ENCODE results near the gene LSG1.

Gene LSG1

DNA sequence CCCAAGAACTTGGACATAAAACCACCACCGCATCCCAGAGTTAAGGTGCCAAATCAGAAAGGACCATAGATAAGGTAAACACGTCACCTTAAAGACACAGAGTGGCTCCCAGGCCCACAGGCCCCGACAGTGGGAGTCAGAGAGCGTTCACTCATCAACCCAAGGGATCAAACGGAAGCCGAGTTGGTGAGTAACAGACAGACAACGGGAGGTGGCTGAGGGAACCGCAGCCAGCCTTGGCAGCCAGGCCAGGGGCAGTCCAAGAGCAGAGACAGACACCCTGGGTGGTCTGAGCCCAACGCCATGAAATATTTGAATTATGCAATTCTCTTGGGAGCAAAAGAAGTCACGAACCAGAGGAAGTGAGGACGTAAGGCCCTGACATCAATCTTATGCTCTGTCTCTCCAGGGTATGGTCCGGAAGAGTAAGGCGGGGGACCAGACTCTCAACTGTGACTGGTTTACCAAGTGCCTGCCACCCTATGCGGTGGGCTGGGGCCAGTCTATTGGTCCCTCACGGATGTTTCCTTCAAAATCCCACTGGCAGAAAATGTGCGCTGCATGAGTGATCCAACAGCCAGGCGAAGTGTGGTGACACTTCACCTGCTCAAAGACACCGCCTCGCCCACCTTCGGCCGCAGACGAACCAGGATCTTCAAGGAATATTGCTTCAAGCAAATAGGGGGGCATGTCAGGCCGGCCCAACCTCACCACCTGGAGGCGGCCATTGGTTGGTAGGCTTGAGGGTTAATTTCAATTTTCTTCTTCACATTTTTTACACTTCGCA lies 73.0 kb downstream of the LSG1 start:
- Histone ChIP-seq H3K9me2 (ENCODE audit: low read depth, low read length) (no peaks in the 10 kb centered on the region), H4K20me1 (ENCODE audit: insufficient read depth, low read length) (no peaks in the 10 kb centered on the region), H3K4me2 (ENCODE audit: low read length) (no peak overlapping the region), H3F3A (ENCODE audit: insufficient read depth, low read length) (no peaks in the 10 kb centered on the region), H3K27me3 (ENCODE audit: insufficient read depth, low read length) (no peaks in the 10 kb centered on the region), H3K36me3 (ENCODE audit: insufficient read depth, low read length) (no peaks in the 10 kb centered on the region), H3K4me1 (ENCODE audit: insufficient read depth, low read length, severe bottlenecking) (peaks cover 4% of the 10 kb centered on the region), H3K9ac (ENCODE audit: low read length) (no peak overlapping the region), H3K4me3 (ENCODE audit: low read depth, low read length, poor library complexity, severe bottlenecking) (no peak overlapping the region), H3K79me2 (ENCODE audit: insufficient read depth, low read length) (no peaks in the 10 kb centered on the region), H3K9me3 (ENCODE audit: low read length) (no peaks in the 10 kb centered on the region), H2AFZ (ENCODE audit: low read length) (no peak overlapping the region), H3K27ac (ENCODE audit: low read depth, low read length, poor library complexity, severe bottlenecking) (no peak overlapping the region)
- TF ChIP-seq, protein P1, sequence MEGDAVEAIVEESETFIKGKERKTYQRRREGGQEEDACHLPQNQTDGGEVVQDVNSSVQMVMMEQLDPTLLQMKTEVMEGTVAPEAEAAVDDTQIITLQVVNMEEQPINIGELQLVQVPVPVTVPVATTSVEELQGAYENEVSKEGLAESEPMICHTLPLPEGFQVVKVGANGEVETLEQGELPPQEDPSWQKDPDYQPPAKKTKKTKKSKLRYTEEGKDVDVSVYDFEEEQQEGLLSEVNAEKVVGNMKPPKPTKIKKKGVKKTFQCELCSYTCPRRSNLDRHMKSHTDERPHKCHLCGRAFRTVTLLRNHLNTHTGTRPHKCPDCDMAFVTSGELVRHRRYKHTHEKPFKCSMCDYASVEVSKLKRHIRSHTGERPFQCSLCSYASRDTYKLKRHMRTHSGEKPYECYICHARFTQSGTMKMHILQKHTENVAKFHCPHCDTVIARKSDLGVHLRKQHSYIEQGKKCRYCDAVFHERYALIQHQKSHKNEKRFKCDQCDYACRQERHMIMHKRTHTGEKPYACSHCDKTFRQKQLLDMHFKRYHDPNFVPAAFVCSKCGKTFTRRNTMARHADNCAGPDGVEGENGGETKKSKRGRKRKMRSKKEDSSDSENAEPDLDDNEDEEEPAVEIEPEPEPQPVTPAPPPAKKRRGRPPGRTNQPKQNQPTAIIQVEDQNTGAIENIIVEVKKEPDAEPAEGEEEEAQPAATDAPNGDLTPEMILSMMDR (IDR thresholded peaks at IDR 0.05; ENCODE audit: low read length): no peak
- no peak for TF ChIP-seq EZH2 (IDR thresholded peaks at IDR 0.05; ENCODE audit: borderline replicate concordance, low read length)

DNA sequence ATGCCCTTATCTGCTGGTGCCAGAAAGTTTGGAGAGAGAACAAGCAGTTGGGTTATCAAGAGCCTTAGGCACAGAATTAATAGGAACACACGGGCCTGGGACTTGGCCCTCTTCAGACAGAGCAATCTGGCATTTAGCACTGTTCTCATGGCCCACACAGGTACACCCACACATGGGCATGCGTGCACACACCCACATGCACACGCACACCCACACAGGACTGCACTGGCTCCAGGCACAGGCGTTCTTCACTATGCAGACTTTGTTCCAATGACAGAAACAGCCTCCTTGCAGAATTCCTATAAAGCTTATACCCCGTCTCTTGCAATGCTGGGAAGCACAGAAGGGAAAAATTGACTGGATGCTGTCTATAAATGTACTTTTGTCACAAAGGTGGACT lies 75.1 kb downstream of the LSG1 start:
- H3K9me3 ChIP-seq (ENCODE audit: low read length): no peaks in the 10 kb centered on the region
- TF ChIP-seq, protein P1 (IDR thresholded peaks at IDR 0.05; ENCODE audit: low read length): no peak
- no peak for TF ChIP-seq EZH2 (IDR thresholded peaks at IDR 0.05; ENCODE audit: borderline replicate concordance, low read length)
- H3K4me1 ChIP-seq (ENCODE audit: insufficient read depth, low read length, severe bottlenecking): peaks cover 4% of the 10 kb centered on the region
- no peaks in the 10 kb centered on the region for H3K79me2 ChIP-seq (ENCODE audit: insufficient read depth, low read length)
- no peaks in the 10 kb centered on the region for H3K27me3 ChIP-seq (ENCODE audit: insufficient read depth, low read length)
- H3K4me2 ChIP-seq (ENCODE audit: low read length): no peak overlapping the region
- no peaks in the 10 kb centered on the region for H3F3A ChIP-seq (ENCODE audit: insufficient read depth, low read length)
- no peak overlapping the region for H3K4me3 ChIP-seq (ENCODE audit: low read depth, low read length, poor library complexity, severe bottlenecking)
- H3K9me2 ChIP-seq (ENCODE audit: low read depth, low read length): no peaks in the 10 kb centered on the region
- no peak overlapping the region for H3K27ac ChIP-seq (ENCODE audit: low read depth, low read length, poor library complexity, severe bottlenecking)
- no peaks in the 10 kb centered on the region for H3K36me3 ChIP-seq (ENCODE audit: insufficient read depth, low read length)
- H3K9ac ChIP-seq (ENCODE audit: low read length): no peak overlapping the region
- no peak overlapping the region for H2AFZ ChIP-seq (ENCODE audit: low read length)
- H4K20me1 ChIP-seq (ENCODE audit: insufficient read depth, low read length): no peaks in the 10 kb centered on the region

DNA sequence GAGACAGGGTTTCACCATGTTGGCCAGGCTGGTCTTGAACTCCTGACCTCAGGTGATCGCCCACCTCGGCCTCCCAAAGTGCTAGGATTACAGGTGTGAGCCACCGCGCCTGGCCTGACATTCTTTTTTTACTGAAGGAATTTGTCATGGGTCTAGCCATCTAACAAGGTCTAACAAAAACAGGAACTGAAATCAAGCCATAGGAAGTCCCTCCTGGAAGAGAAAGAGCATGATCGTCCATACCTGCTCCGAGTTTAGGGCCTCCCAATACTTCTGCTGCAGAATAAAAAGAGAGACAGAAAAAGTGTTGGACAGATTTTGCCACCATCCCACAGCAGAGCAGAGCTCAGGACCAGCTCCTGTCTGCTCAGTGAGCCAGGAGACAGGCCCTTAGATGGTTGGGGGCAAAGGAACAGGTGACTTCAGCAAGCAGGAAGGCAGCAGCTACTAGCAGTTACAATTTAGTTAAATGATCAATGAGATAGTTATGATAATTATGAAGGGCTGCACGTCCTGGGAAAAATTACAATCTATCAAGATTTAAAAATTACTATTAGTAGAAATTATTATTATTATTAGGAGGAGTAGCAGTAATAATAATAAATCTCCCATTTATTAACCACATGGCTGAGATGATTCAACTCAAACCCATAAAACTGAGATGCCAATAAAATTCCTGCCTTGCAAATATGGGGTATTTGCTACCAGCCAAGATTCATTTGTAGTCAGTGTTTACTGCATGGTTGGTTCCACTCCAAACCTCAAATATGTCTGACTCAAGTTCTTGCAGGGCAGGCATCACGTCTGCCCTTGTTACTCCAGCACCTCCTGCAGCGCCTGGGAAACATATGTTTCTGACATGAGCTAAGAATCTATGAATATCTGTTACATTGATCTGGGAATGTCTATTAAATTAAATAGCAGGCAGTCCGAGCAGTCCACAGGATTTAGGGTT lies 78.9 kb downstream of the LSG1 start:
- no peak overlapping the region for H3K9ac ChIP-seq (ENCODE audit: low read length)
- no peaks in the 10 kb centered on the region for H3K9me3 ChIP-seq (ENCODE audit: low read length)
- H3K9me2 ChIP-seq (ENCODE audit: low read depth, low read length): no peaks in the 10 kb centered on the region
- H3K4me3 ChIP-seq (ENCODE audit: low read depth, low read length, poor library complexity, severe bottlenecking): no peak overlapping the region
- 0 out of 2 replicates have a peak, but pooled peaks cover 3% of the 10 kb centered on the region for H3K36me3 ChIP-seq (ENCODE audit: insufficient read depth, low read length)
- no peak overlapping the region for H3K27ac ChIP-seq (ENCODE audit: low read depth, low read length, poor library complexity, severe bottlenecking)
- no peaks in the 10 kb centered on the region for H3K79me2 ChIP-seq (ENCODE audit: insufficient read depth, low read length)
- H3F3A ChIP-seq (ENCODE audit: insufficient read depth, low read length): no peaks in the 10 kb centered on the region
- H2AFZ ChIP-seq (ENCODE audit: low read length): no peak overlapping the region
- TF ChIP-seq, protein P1 (IDR thresholded peaks at IDR 0.05; ENCODE audit: low read length): no peak
- TF ChIP-seq EZH2 (IDR thresholded peaks at IDR 0.05; ENCODE audit: borderline replicate concordance, low read length): no peak
- no peak overlapping the region for H3K4me2 ChIP-seq (ENCODE audit: low read length)
- no peaks in the 10 kb centered on the region for H4K20me1 ChIP-seq (ENCODE audit: insufficient read depth, low read length)
- peaks cover 4% of the 10 kb centered on the region for H3K4me1 ChIP-seq (ENCODE audit: insufficient read depth, low read length, severe bottlenecking)
- no peaks in the 10 kb centered on the region for H3K27me3 ChIP-seq (ENCODE audit: insufficient read depth, low read length)

Measured in OCI-LY1 (cell line).